BE2C (cell line): ENCODE data around the gene CENPH.
A peak's percentile ranks its signal among the peaks of the same experiment; 100 is the strongest.

Experiments used
- DNase-seq: peaks from one replicate; pipeline ENCODE4 v3.0.0-alpha.2; 2020
- H3K27me3 ChIP-seq: fragments of 250-450 bp; sonication (Bioruptor Pico); 2 replicates; pipeline ENCODE4 v1.5.1; 2020; ENCODE audit warnings: mild to moderate bottlenecking
- H3K36me3 ChIP-seq: fragments of 250-450 bp; sonication (Bioruptor Pico); 2 replicates; pipeline ENCODE4 v1.5.1; 2020; ENCODE audit warnings: mild to moderate bottlenecking
- H3K4me1 ChIP-seq: fragments of 250-450 bp; sonication (Bioruptor Pico); 2 replicates; pipeline ENCODE4 v1.5.1; 2020
- H3K4me3 ChIP-seq: 2 replicates; pipeline ENCODE4 v1.5.1; 2011; ENCODE audit warnings: low read depth, low read length
- H3K9me3 ChIP-seq: fragments of 250-450 bp; sonication (Bioruptor Pico); 2 replicates; pipeline ENCODE4 v1.5.1; 2020
- CTCF ChIP-seq: IDR thresholded peaks from 2 replicates; pipeline ENCODE4 v1.5.1; 2012; ENCODE audit warnings: mild to moderate bottlenecking, low read depth, low read length

The CENPH gene

GRCh38 chr5:69156456-69156855 lies 32.9 kb upstream of the CENPH start:
- no peak for TF ChIP-seq CTCF
- no peaks in the 10 kb centered on the region for H3K9me3 ChIP-seq
- no peaks in the 10 kb centered on the region for H3K36me3 ChIP-seq
- H3K4me1 ChIP-seq, result no peaks in the 10 kb centered on the region
- DNase-seq, result no peak
- H3K4me3 ChIP-seq, result no peak overlapping the region
- H3K27me3 ChIP-seq, result no peaks in the 10 kb centered on the region

- DNase-seq, result no peak
- Histone ChIP-seq H3K4me3 (no peak overlapping the region), H3K4me1 (no peaks in the 10 kb centered on the region), H3K27me3 (no peaks in the 10 kb centered on the region), H3K36me3 (no peaks in the 10 kb centered on the region), H3K9me3 (no peaks in the 10 kb centered on the region)
- no peak for TF ChIP-seq CTCF
Observed at GRCh38 chr5:69158039-69158438, 31.3 kb upstream of the CENPH start.

- DNase-seq, result no peak
- no peak for TF ChIP-seq CTCF
Observed at GRCh38 chr5:69160651-69161050, 28.7 kb upstream of the CENPH start.

GRCh38 chr5:69166686-69167492 lies 22.5 kb upstream of the CENPH start, which contains the start of gene CCNB1:
Gene CCNB1, plus strand, starts transcription at chr5:69167150. Its CDS starts 113 bp downstream, at chr5:69167263.
- H3K36me3 ChIP-seq, result peaks cover 38% of the 10 kb centered on the region
- DNase-seq, result peak; percentile 99
- TF ChIP-seq CTCF, result no peak
- peaks cover 6% of the 10 kb centered on the region; the same call in 1 of the 2 replicates for H3K4me1 ChIP-seq
- no peaks in the 10 kb centered on the region for H3K9me3 ChIP-seq
- H3K27me3 ChIP-seq, result no peaks in the 10 kb centered on the region
- peak within 1 kb of the TSS; percentile 82 for H3K4me3 ChIP-seq

More at GRCh38 chr5:69160651-69161050, 28.7 kb upstream of the CENPH start:
- H3K4me3 ChIP-seq, result no peak overlapping the region
- H3K4me1 ChIP-seq, result no peaks in the 10 kb centered on the region
- H3K36me3 ChIP-seq, result no peaks in the 10 kb centered on the region
- H3K9me3 ChIP-seq, result no peaks in the 10 kb centered on the region
- no peaks in the 10 kb centered on the region for H3K27me3 ChIP-seq

- Histone ChIP-seq H3K27me3 (no peaks in the 10 kb centered on the region), H3K9me3 (no peaks in the 10 kb centered on the region), H3K4me3 (peak overlapping the region; percentile 82), H3K4me1 (peaks cover 6% of the 10 kb centered on the region; the same call in 1 of the 2 replicates), H3K36me3 (peaks cover 44% of the 10 kb centered on the region)
- no peak for DNase-seq
- no peak for TF ChIP-seq CTCF
Observed at GRCh38 chr5:69167493-69167855, 21.9 kb upstream of the CENPH start.

- H3K27me3 ChIP-seq, result no peaks in the 10 kb centered on the region
- H3K36me3 ChIP-seq, result peaks cover 47% of the 10 kb centered on the region
- TF ChIP-seq CTCF, result no peak
- DNase-seq, result no peak
- H3K4me1 ChIP-seq, result peaks cover 6% of the 10 kb centered on the region; the same call in 1 of the 2 replicates
- H3K4me3 ChIP-seq, result peak overlapping the region; percentile 82
- H3K9me3 ChIP-seq, result no peaks in the 10 kb centered on the region
Observed at GRCh38 chr5:69167929-69168328, 21.5 kb upstream of the CENPH start.
